T-helper 1 cell treated with Interleukin-12 subunit alpha and Interleukin-12 subunit beta and Interleukin-4 antibody, amounts not matched to agents 30 μg/mL and 1 μg/mL, for 36 hours (primary cell): ENCODE results near the gene C1QC.

Experiments
- H3K27ac Mint-ChIP-seq: one replicate; pipeline ENCODE4 v1.8.0; 2021; ENCODE audit warnings: mild to moderate bottlenecking, mixed read lengths
- H3K27me3 Mint-ChIP-seq: one replicate; pipeline ENCODE4 v1.8.0; 2021; ENCODE audit warnings: low read depth, mixed read lengths
- H3K36me3 Mint-ChIP-seq: one replicate; pipeline ENCODE4 v1.8.0; 2021; ENCODE audit warnings: low read depth, mixed read lengths
- H3K4me1 Mint-ChIP-seq: one replicate; pipeline ENCODE4 v1.8.0; 2021; ENCODE audit warnings: low read depth, mixed read lengths
- H3K4me3 Mint-ChIP-seq: one replicate; pipeline ENCODE4 v1.8.0; 2021; ENCODE audit warnings: mild to moderate bottlenecking, moderate library complexity, mixed read lengths
- H3K9me3 Mint-ChIP-seq: one replicate; pipeline ENCODE4 v1.8.0; 2021; ENCODE audit warnings: mixed read lengths

The C1QC gene

GRCh38 chr1:22643381-22643780 is at the start of gene C1QC:
TSS of gene C1QC (plus strand) at chr1:22643633. CDS start at chr1:22644024, 391 bp downstream.
- Mint-ChIP-seq H3K36me3 (no peaks in the 10 kb centered on the region), H3K27me3 (no peaks in the 10 kb centered on the region), H3K27ac (no peak within 1 kb of the TSS), H3K4me1 (no peaks in the 10 kb centered on the region), H3K9me3 (no peaks in the 10 kb centered on the region), H3K4me3 (no peak within 1 kb of the TSS)

DNA sequence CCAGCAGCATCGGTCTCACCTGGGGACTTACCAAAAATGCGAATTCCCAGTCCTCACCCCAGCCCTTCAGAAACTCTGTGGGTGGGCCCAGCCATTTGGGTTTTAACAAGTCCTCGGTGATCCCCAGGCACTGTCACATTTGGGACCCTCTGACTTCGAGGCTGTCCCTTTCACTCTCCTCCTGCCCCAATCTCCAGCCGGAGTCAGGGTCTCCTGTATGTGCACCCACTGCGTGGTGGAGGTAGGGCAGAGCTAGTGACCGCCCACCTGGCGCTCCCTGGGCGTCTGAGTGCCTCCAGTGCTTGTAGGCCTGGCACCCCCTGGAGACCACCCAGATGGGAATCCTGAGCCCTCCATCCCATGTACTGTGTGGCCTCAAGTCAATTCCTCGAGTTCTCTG is 49.0 kb upstream of the C1QC start:
- H3K27me3 Mint-ChIP-seq: no peaks in the 10 kb centered on the region
- H3K27ac Mint-ChIP-seq: no peak overlapping the region
- H3K4me3 Mint-ChIP-seq: no peak overlapping the region
- H3K4me1 Mint-ChIP-seq: no peaks in the 10 kb centered on the region
- no peaks in the 10 kb centered on the region for H3K9me3 Mint-ChIP-seq
- no peaks in the 10 kb centered on the region for H3K36me3 Mint-ChIP-seq

GRCh38 chr1:22595108-22595507 is 48.3 kb upstream of the C1QC start:
- no peaks in the 10 kb centered on the region for H3K9me3 Mint-ChIP-seq
- H3K4me1 Mint-ChIP-seq: no peaks in the 10 kb centered on the region
- no peak overlapping the region for H3K4me3 Mint-ChIP-seq
- no peak overlapping the region for H3K27ac Mint-ChIP-seq
- H3K27me3 Mint-ChIP-seq: no peaks in the 10 kb centered on the region
- no peaks in the 10 kb centered on the region for H3K36me3 Mint-ChIP-seq

- Mint-ChIP-seq H3K4me1 (no peaks in the 10 kb centered on the region), H3K36me3 (no peaks in the 10 kb centered on the region), H3K4me3 (no peak overlapping the region), H3K27ac (no peak overlapping the region), H3K27me3 (no peaks in the 10 kb centered on the region), H3K9me3 (no peaks in the 10 kb centered on the region)
Measured at GRCh38 chr1:22597301-22597965, 46.0 kb upstream of the C1QC start.

DNA sequence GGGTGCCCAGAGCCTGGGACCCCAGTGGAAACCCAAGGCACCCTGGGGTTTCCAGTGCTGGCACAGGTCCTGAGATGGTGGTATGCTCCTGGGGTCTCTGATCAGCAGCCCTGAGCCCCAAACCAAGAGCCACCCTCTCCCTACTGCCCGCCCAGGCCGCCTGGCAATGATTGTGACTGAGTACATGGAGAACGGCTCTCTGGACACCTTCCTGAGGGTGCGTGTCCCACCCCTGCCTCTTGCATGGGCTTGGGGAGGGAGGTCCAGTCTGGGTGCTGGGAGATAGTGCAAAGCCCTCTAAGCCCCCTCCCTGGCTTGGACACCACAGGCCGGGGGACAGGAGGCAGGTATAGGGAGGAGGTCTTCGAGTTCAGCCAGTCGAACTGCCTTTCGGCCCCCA is 45.4 kb upstream of the C1QC start:
- Mint-ChIP-seq H3K4me3 (no peak overlapping the region), H3K36me3 (no peaks in the 10 kb centered on the region), H3K9me3 (no peaks in the 10 kb centered on the region), H3K27me3 (no peaks in the 10 kb centered on the region), H3K4me1 (no peaks in the 10 kb centered on the region), H3K27ac (no peak overlapping the region)

- Mint-ChIP-seq H3K4me3 (no peak overlapping the region), H3K9me3 (no peaks in the 10 kb centered on the region), H3K27me3 (no peaks in the 10 kb centered on the region), H3K4me1 (no peaks in the 10 kb centered on the region), H3K27ac (no peak overlapping the region), H3K36me3 (no peaks in the 10 kb centered on the region)
Measured at GRCh38 chr1:22598736-22599135, 44.7 kb upstream of the C1QC start.

- Mint-ChIP-seq H3K4me1 (no peaks in the 10 kb centered on the region), H3K9me3 (no peaks in the 10 kb centered on the region), H3K36me3 (no peaks in the 10 kb centered on the region), H3K4me3 (no peak overlapping the region), H3K27ac (no peak overlapping the region), H3K27me3 (peaks cover 9% of the 10 kb centered on the region)
Measured at GRCh38 chr1:22600071-22600816, 43.2 kb upstream of the C1QC start.

GRCh38 chr1:22600817-22601605 is 42.4 kb upstream of the C1QC start:
- Mint-ChIP-seq H3K9me3 (no peaks in the 10 kb centered on the region), H3K27ac (no peak overlapping the region), H3K27me3 (peaks cover 15% of the 10 kb centered on the region), H3K36me3 (no peaks in the 10 kb centered on the region), H3K4me1 (no peaks in the 10 kb centered on the region), H3K4me3 (no peak overlapping the region)

DNA sequence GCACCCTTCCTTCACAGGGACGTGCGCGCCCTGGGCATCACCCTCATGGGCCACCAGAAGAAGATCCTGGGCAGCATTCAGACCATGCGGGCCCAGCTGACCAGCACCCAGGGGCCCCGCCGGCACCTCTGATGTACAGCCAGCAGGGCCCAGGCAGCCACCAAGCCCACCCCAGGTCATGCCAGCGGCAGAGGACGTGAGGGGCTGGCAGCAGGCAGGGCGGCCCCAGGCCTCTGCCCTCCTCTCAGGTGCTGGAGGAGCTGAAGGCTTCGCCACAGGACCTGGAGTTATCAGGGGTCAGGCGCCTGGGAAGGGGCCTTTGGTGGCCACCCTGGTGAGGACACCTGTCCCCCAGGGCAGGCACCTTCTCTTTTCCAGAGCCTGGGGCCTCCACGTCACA is 41.8 kb upstream of the C1QC start:
- H3K9me3 Mint-ChIP-seq: no peaks in the 10 kb centered on the region
- H3K4me1 Mint-ChIP-seq: no peaks in the 10 kb centered on the region
- H3K4me3 Mint-ChIP-seq: no peak overlapping the region
- H3K36me3 Mint-ChIP-seq: no peaks in the 10 kb centered on the region
- H3K27ac Mint-ChIP-seq: no peak overlapping the region
- peaks cover 16% of the 10 kb centered on the region for H3K27me3 Mint-ChIP-seq

- no peak overlapping the region for H3K4me3 Mint-ChIP-seq
- H3K36me3 Mint-ChIP-seq: no peaks in the 10 kb centered on the region
- no peaks in the 10 kb centered on the region for H3K9me3 Mint-ChIP-seq
- H3K27ac Mint-ChIP-seq: no peak overlapping the region
- peaks cover 16% of the 10 kb centered on the region for H3K27me3 Mint-ChIP-seq
- no peaks in the 10 kb centered on the region for H3K4me1 Mint-ChIP-seq
Measured at GRCh38 chr1:22602060-22602740, 41.2 kb upstream of the C1QC start.

- Mint-ChIP-seq H3K9me3 (no peaks in the 10 kb centered on the region), H3K36me3 (no peaks in the 10 kb centered on the region), H3K4me1 (no peaks in the 10 kb centered on the region), H3K27me3 (peaks cover 21% of the 10 kb centered on the region), H3K4me3 (no peak overlapping the region), H3K27ac (no peak overlapping the region)
Measured at GRCh38 chr1:22606161-22606560, 37.3 kb upstream of the C1QC start.

DNA sequence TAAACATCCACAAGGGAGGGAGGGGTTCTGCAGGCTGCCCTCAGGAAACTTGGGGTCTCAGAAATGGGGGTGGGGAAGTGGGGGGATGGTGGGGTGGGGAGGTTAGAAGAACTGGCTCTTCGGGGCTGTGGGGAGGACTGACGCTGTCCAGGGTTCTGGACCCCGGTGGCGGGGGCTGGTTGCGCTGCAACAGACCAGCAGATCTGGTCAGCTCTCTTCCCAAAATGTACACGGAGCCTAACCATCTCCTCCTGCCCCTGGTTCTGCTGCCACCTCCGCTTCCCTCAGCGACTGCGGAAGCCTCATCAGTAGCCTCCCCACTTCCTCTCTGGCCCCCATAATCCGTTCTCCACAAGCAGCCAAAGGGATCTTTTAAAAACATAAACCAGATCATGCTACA is 36.3 kb upstream of the C1QC start:
- H3K9me3 Mint-ChIP-seq: no peaks in the 10 kb centered on the region
- no peak overlapping the region for H3K4me3 Mint-ChIP-seq
- H3K36me3 Mint-ChIP-seq: no peaks in the 10 kb centered on the region
- H3K27ac Mint-ChIP-seq: no peak overlapping the region
- no peaks in the 10 kb centered on the region for H3K4me1 Mint-ChIP-seq
- H3K27me3 Mint-ChIP-seq: peaks cover 21% of the 10 kb centered on the region

GRCh38 chr1:22608361-22608760 is 35.1 kb upstream of the C1QC start:
- Mint-ChIP-seq H3K27ac (no peak overlapping the region), H3K4me3 (no peak overlapping the region), H3K9me3 (no peaks in the 10 kb centered on the region), H3K27me3 (peaks cover 21% of the 10 kb centered on the region), H3K36me3 (no peaks in the 10 kb centered on the region), H3K4me1 (no peaks in the 10 kb centered on the region)

DNA sequence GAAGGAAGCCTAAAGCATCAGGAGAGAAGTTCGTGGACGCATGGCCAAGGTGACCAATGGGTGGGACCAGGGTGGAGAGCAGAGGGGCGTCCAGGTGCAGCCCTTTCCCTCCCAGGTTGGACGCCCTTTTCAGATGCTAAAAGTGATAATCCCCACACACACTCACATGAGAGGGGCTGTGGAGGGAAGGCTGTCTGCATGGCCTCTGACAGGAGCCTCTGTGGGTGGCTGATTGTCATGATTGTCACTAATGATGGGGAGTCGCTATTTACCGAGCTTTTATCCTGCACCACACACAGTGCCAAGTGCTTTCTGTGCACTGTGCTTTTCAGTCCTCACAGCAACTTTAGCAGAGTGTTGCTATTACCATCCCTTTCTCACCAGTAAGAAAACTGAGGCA is 34.1 kb upstream of the C1QC start:
- H3K4me1 Mint-ChIP-seq: no peaks in the 10 kb centered on the region
- no peak overlapping the region for H3K27ac Mint-ChIP-seq
- no peak overlapping the region for H3K4me3 Mint-ChIP-seq
- no peaks in the 10 kb centered on the region for H3K36me3 Mint-ChIP-seq
- H3K27me3 Mint-ChIP-seq: peaks cover 21% of the 10 kb centered on the region
- H3K9me3 Mint-ChIP-seq: no peaks in the 10 kb centered on the region
